SH-SY5Y (cell line): Measurements from ENCODE around the gene SYAP1.

Experiments
- GATA2 ChIP-seq: IDR thresholded peaks from 2 replicates; pipeline ENCODE4 v1.6.1; 2011; ENCODE audit warnings: mild to moderate bottlenecking, low read depth, low read length
- GATA3 ChIP-seq: IDR thresholded peaks from 2 replicates; pipeline ENCODE4 v1.6.1; 2011; ENCODE audit warnings: low read depth, mild to moderate bottlenecking, low read length, moderate library complexity

DNA sequence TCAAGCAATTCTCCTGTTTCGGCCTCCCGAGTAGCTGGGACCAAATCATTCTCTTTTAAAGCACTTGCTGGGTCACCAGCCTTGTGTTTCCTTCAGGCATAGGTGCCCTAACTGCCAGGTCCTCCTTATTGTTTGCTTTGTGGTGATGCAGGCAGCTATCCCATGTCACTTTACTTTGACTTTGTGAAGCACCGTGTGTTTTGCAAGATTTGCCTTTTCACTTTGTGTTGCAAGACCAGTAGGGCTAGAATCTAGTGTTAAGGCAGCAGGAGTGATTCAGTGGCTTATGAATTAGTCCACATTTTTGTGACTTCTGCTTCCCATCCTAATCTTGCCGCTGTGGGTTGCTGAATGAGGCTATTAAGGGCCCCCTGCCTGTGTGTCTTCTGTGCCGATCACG lies 20.2 kb downstream of the SYAP1 start:
- no peak for TF ChIP-seq GATA2
- no peak for TF ChIP-seq GATA3
